ENCODE data around the gene C11orf52. TPM values are rescaled to one million over a fixed set of nuclear protein-coding genes. Genes with fewer than 3 reads are reported as not detected.

C11orf52 gene
- total RNA-seq, 1 experiment from 2014 or later: 0.53 TPM

DNA sequence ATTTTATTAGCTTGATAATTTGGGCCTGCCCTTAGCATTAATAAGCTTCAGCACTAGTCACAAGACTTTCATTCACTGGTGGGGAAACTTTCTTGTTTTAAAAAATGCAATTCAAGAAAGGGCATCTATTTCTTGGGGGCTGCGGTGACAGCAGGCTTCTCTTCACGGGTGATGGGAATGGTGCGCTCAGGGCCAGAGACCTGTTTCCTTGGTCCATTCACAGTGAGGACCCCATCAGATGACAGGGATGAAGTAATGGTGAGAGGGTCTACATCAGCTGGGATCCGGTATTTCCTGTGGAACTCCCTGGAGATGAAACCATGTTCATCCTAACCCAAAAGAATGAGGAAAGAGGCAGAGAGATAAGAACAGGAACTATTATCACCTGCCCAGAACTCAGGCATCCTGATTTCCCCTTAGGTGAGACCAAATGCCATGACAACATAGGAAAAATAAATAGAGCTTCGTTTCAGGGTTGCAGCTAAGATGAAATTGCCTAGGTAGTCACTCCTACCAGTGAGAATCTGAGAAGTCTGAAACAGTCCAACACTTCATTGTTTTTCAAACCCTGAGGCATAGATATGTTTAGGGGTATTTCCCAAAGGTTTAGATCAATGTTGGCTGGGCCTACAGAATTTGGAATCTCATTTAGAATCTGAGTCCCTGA lies 9.9 kb upstream of the C11orf52 start:
- Histone ChIP-seq H3K27me3 (no peaks in the 10 kb centered on the region), H3K36me3 (no peaks in the 10 kb centered on the region), H3K27ac (no peak overlapping the region), H3K4me3 (no peak overlapping the region), H3K4me1 (peaks cover 7% of the 10 kb centered on the region), H3K9me3 (replicated peaks) (no peaks in the 10 kb centered on the region)
- DNase-seq: no peak

DNA sequence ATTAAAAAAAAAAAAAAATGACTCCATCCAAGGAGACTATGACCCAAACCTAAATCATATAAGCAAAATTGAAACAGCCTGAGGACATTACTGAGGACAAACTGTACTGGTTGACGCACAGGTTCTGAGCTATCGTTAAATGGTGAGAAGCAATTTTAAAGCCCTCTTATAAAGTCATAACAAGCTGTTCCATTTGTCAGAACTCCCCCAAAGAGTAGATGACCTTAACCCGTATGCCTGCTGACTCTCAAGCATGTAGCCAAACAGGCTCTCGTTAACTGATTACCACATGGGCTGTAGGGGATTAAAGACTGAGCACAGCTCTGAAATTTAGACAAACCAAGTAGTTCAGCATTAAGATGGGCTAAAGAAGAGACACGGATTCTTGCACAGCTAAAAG lies 9.3 kb upstream of the C11orf52 start:
- Histone ChIP-seq H3K27me3 (no peaks in the 10 kb centered on the region), H3K36me3 (no peaks in the 10 kb centered on the region), H3K9me3 (replicated peaks) (no peaks in the 10 kb centered on the region), H3K4me1 (peaks cover 10% of the 10 kb centered on the region), H3K4me3 (no peak overlapping the region), H3K27ac (no peak overlapping the region)
- DNase-seq: no peak

- Histone ChIP-seq H3K4me3 (no peak overlapping the region), H3K27me3 (no peaks in the 10 kb centered on the region), H3K9me3 (replicated peaks) (no peaks in the 10 kb centered on the region), H3K4me1 (peaks cover 10% of the 10 kb centered on the region), H3K27ac (no peak overlapping the region), H3K36me3 (no peaks in the 10 kb centered on the region)
- DNase-seq: no peak
Measured at GRCh38 chr11:111910676-111911562, 7.8 kb upstream of the C11orf52 start.

- H3K9me3 ChIP-seq (replicated peaks): no peaks in the 10 kb centered on the region
- DNase-seq: peak in 1 of 2 experiments; percentile 28
- H3K36me3 ChIP-seq: no peaks in the 10 kb centered on the region
- peak within 1 kb of the TSS; percentile 25; the same call in 1 of the 2 replicates for H3K27ac ChIP-seq
- peak within 1 kb of the TSS; percentile 53 for H3K4me3 ChIP-seq
- H3K27me3 ChIP-seq: no peaks in the 10 kb centered on the region
- H3K4me1 ChIP-seq: peaks cover 10% of the 10 kb centered on the region
Measured at GRCh38 chr11:111911563-111912401, 6.9 kb upstream of the C11orf52 start, which contains the start of gene CRYAB. TSS of gene CRYAB (minus strand) at chr11:111911770. CDS start at chr11:111911724, 46 bp downstream.

- H3K4me1 ChIP-seq: peaks cover 10% of the 10 kb centered on the region
- no peaks in the 10 kb centered on the region for H3K9me3 ChIP-seq (replicated peaks)
- H3K27ac ChIP-seq: peak within 1 kb of the TSS; percentile 25; the same call in 1 of the 2 replicates
- H3K4me3 ChIP-seq: peak within 1 kb of the TSS; percentile 53
- no peaks in the 10 kb centered on the region for H3K36me3 ChIP-seq
- DNase-seq: no peak
- H3K27me3 ChIP-seq: no peaks in the 10 kb centered on the region
Measured at GRCh38 chr11:111912535-111912934, 6.2 kb upstream of the C11orf52 start, which contains the start of gene HSPB2. TSS of gene HSPB2 (plus strand) at chr11:111912734. CDS start at chr11:111912830, 96 bp downstream.

- Histone ChIP-seq H3K27me3 (no peaks in the 10 kb centered on the region), H3K4me3 (peak overlapping the region; percentile 53), H3K36me3 (no peaks in the 10 kb centered on the region), H3K4me1 (peaks cover 10% of the 10 kb centered on the region), H3K9me3 (replicated peaks) (no peaks in the 10 kb centered on the region), H3K27ac (peak overlapping the region; percentile 22; the same call in 1 of the 2 replicates)
- no peak for DNase-seq
Measured at GRCh38 chr11:111913031-111913861, 5.5 kb upstream of the C11orf52 start.

- peaks cover 12% of the 10 kb centered on the region for H3K4me1 ChIP-seq
- no peak overlapping the region; the same call in 1 of the 2 replicates for H3K4me3 ChIP-seq
- no peaks in the 10 kb centered on the region for H3K36me3 ChIP-seq
- no peaks in the 10 kb centered on the region for H3K9me3 ChIP-seq (replicated peaks)
- peak; percentile 43 to 62 for DNase-seq
- peak overlapping the region; percentile 39; the same call in 1 of the 2 replicates for H3K27ac ChIP-seq
- no peaks in the 10 kb centered on the region for H3K27me3 ChIP-seq
Measured at GRCh38 chr11:111913997-111914396, 4.7 kb upstream of the C11orf52 start.

DNA sequence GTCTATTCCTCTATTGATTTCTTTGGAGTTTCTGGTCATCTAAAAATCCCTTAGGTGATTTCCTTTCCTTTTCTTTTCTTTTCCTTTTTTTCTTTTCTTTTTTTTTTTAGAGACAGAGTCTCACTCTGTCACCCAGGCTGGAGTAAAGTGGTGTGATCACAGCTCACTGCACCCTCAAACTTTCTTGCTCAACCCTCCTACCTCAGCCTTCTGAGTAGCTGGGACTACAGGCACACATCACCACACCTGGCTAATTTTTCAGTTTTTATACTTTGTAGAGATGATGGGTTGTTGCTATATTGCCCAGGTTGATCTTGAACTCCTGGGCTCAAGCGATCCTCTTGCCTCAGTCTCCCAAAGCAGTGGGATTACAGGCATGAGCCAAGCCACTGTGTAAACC lies 1.9 kb upstream of the C11orf52 start:
- Histone ChIP-seq H3K27ac (no peak overlapping the region), H3K4me1 (peaks cover 12% of the 10 kb centered on the region), H3K4me3 (no peak overlapping the region), H3K36me3 (no peaks in the 10 kb centered on the region), H3K9me3 (replicated peaks) (no peaks in the 10 kb centered on the region), H3K27me3 (no peaks in the 10 kb centered on the region)
- DNase-seq: no peak

- Histone ChIP-seq H3K27me3 (no peaks in the 10 kb centered on the region), H3K9me3 (replicated peaks) (no peaks in the 10 kb centered on the region), H3K4me3 (no peak overlapping the region), H3K36me3 (no peaks in the 10 kb centered on the region), H3K27ac (no peak overlapping the region), H3K4me1 (peaks cover 7% of the 10 kb centered on the region; the same call in 1 of the 2 replicates)
- no peak for DNase-seq
Measured at GRCh38 chr11:111917312-111917711, 1.4 kb upstream of the C11orf52 start.

GRCh38 chr11:111917788-111918187 lies 925 bp upstream of the C11orf52 start:
- no peak overlapping the region for H3K27ac ChIP-seq
- no peaks in the 10 kb centered on the region for H3K36me3 ChIP-seq
- no peak for DNase-seq
- no peaks in the 10 kb centered on the region for H3K9me3 ChIP-seq (replicated peaks)
- H3K4me1 ChIP-seq: peaks cover 7% of the 10 kb centered on the region; the same call in 1 of the 2 replicates
- no peaks in the 10 kb centered on the region for H3K27me3 ChIP-seq
- no peak overlapping the region for H3K4me3 ChIP-seq

DNA sequence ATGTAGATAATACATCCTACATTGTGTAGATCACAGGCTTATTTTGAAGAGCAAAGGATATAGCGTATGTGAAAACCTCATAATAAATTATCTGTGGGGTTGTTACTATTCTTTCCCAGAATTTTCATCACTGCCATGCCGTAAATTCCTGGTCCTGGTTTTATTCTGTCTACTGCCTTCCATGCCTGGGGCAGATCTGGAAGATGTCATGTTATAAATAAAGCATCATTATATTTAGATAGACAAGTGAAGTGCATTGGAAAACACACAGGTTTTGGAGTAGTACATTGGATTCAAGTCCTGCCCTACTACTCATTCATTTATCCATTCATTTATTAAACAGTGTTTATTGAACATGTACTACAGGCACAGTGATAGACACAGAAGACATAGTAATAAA lies 2.2 kb downstream of the C11orf52 start:
- DNase-seq: no peak
- H3K9me3 ChIP-seq (replicated peaks): no peaks in the 10 kb centered on the region
- no peaks in the 10 kb centered on the region for H3K27me3 ChIP-seq
- no peaks in the 10 kb centered on the region for H3K36me3 ChIP-seq
- H3K4me3 ChIP-seq: no peak overlapping the region
- peaks cover 10% of the 10 kb centered on the region; the same call in 1 of the 2 replicates for H3K4me1 ChIP-seq
- no peak overlapping the region for H3K27ac ChIP-seq

GRCh38 chr11:111921541-111922230 lies 3.0 kb downstream of the C11orf52 start:
- peaks cover 10% of the 10 kb centered on the region; the same call in 1 of the 2 replicates for H3K4me1 ChIP-seq
- H3K27ac ChIP-seq: no peak overlapping the region
- H3K36me3 ChIP-seq: no peaks in the 10 kb centered on the region
- H3K27me3 ChIP-seq: no peaks in the 10 kb centered on the region
- no peak for DNase-seq
- no peak overlapping the region for H3K4me3 ChIP-seq
- H3K9me3 ChIP-seq (replicated peaks): no peaks in the 10 kb centered on the region

DNA sequence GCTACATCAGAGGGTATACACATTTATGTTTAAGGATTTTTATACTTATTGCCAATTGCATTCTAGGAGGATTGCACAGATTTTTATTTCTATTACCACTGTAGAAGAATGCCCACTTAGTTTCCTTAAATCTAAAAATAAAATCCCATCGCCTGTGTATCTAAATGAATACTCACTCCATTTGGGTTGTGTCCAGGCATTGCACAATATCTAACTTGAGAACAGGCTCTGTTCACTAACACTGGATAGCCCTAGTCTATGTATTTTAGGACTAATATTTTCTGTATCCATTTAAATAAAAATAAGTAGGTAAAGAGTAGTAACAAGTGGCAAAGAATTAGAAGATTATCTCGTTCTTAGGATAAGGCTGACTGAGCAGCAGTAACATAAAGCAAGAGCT lies 4.1 kb downstream of the C11orf52 start:
- Histone ChIP-seq H3K27ac (no peak overlapping the region; the same call in 1 of the 2 replicates), H3K4me1 (peaks cover 13% of the 10 kb centered on the region; the same call in 1 of the 2 replicates), H3K4me3 (no peak overlapping the region), H3K27me3 (no peaks in the 10 kb centered on the region), H3K36me3 (no peaks in the 10 kb centered on the region), H3K9me3 (replicated peaks) (no peaks in the 10 kb centered on the region)
- DNase-seq: no peak
